Transverse colon (tissue), 4 donors: ENCODE results near the gene BAHCC1. TPM values are rescaled to one million over a fixed set of nuclear protein-coding genes. Genes with fewer than 3 reads are reported as not detected.
A peak's percentile ranks its signal among the peaks of the same experiment; 100 is the strongest.

Experiments used
- DNase-seq: peaks from one replicate; pipeline ENCODE4 v3.0.0-alpha.2; 2019
- H3K27ac ChIP-seq, 4 donors: fragments of 200-600 bp; sonication (generic); 2 replicates each; pipeline ENCODE4 v1.5.1; 2016 to 2018; ENCODE audit warnings: inconsistent platforms in 4 of 4
- H3K27me3 ChIP-seq: fragments of 200-600 bp; sonication (generic); 2 replicates; pipeline ENCODE4 v1.5.1; 2017; ENCODE audit warnings: inconsistent platforms
- H3K36me3 ChIP-seq, 4 donors: fragments of 200-600 bp; sonication (generic); 2 replicates each; pipeline ENCODE4 v1.5.1; 2017 to 2019; ENCODE audit warnings: inconsistent platforms in 4 of 4
- H3K4me1 ChIP-seq, 4 donors: fragments of 200-600 bp; sonication (generic); 2 replicates each; pipeline ENCODE4 v1.5.1; 2017 to 2020; ENCODE audit warnings: inconsistent platforms in 4 of 4
- H3K4me3 ChIP-seq, 4 donors: fragments of 200-600 bp; sonication (generic); 1 replicate in 1 of 4; 2 replicates in 3 of 4; pipeline versions ENCODE4 v1.5.1 to v1.6.1; 2017 to 2019; ENCODE audit warnings: inconsistent platforms in 4 of 4
- H3K9me3 ChIP-seq, 2 donors: fragments of 200-600 bp; sonication (generic); 2 replicates each; pipeline ENCODE4 v1.5.1; 2017 to 2019; ENCODE audit warnings: inconsistent platforms in 2 of 2
- EP300 ChIP-seq: sonication (generic); formaldehyde crosslinking; IDR thresholded peaks from one replicate; pipeline ENCODE4 v1.6.1; 2017; ENCODE audit warnings: antibody characterized with exemption, low read depth
- POLR2A ChIP-seq: fragments of 450-650 bp; IDR thresholded peaks from one replicate; pipeline ENCODE4 v1.6.1; 2016; ENCODE audit warnings: antibody characterized with exemption, mild to moderate bottlenecking, moderate library complexity
- POLR2AphosphoS5 ChIP-seq, 3 donors: sonication (generic); formaldehyde crosslinking; IDR thresholded peaks; one replicate each; pipeline ENCODE4 v1.6.1; 2016; ENCODE audit warnings: antibody characterized with exemption in 3 of 3
- WGBS, 2 donors: methylation state at CpG; one replicate each; pipeline ENCODE4 v1.1.5; 2018; ENCODE audit warnings: low coverage in 1 of 2; 5-methylcytosine and 5-hydroxymethylcytosine counted together
- in situ Hi-C, 4 donors: fragments of 200-750 bp; cut with MboI; loops; one replicate each; pipeline versions ENCODE4 v1.15.0 to v1.15.1; 2017; ENCODE audit warnings: low sequenced_read_pairs in 3 of 4, low pct_ligation_motif_present in 1 of 4, low pct_unique_long_range_greater_than_20kb in 1 of 4
- intact Hi-C: fragments of 100-400 bp; cut with DNase I; formaldehyde crosslinking; loops from one replicate; pipeline ENCODE4 v1.15.1; 2023; ENCODE audit warnings: low total_unique reads
- total RNA-seq, 4 donors: library from RNA; depleted of rRNA; stranded (reverse); fragments of >200 nt; gene quantifications; one replicate each; pipeline ENCODE4 v1.1.0, GENCODE V29; 2016
- TF ChIP-seq, protein P1 (sequence below), 5 experiments: fragments of 200-600 bp in 3 of 5; fragments of 450-650 bp in 2 of 5; sonication (generic) in 3 of 5; IDR thresholded peaks; 1 replicate in 2 of 5; 2 replicates in 3 of 5; pipeline ENCODE4 v1.5.1; 2016 to 2017; ENCODE audit warnings: antibody characterized with exemption in 5 of 5, inconsistent platforms in 3 of 5, mild to moderate bottlenecking in 2 of 5, moderate library complexity in 1 of 5

BAHCC1 gene
- total RNA-seq, 4 donors from 2014 or later: 8.7 to 133 (median 12.4) TPM

- intact Hi-C loops (no loop called here), in situ Hi-C loops (loop anchor here in 1 of 4 donors (25.0 kb wide), 2 partner anchors 100 kb away; partner anchors contain the start of gene SLC38A10)
- Histone ChIP-seq H3K36me3 (no peaks in the 10 kb centered on the region), H3K9me3 (no peaks in the 10 kb centered on the region), H3K4me1 (peaks cover 26 to 51% (median 45%) of the 10 kb centered on the region in 4 donors), H3K4me3 (peak overlapping the region; percentile 51 to 79 (median 66)), H3K27ac (peak overlapping the region; percentile 90 to 98 (median 93)), H3K27me3 (no peaks in the 10 kb centered on the region)
- WGBS, 2 donors: 5% methylated on average over 88 of the region's 96 CpGs; no CpG with 5 or more reads in 1 of the 2 donors
- peak in 2 of 3 donors; percentile 63 to 70 for TF ChIP-seq POLR2AphosphoS5 (IDR thresholded peaks at IDR 0.05)
- TF ChIP-seq, protein P1, sequence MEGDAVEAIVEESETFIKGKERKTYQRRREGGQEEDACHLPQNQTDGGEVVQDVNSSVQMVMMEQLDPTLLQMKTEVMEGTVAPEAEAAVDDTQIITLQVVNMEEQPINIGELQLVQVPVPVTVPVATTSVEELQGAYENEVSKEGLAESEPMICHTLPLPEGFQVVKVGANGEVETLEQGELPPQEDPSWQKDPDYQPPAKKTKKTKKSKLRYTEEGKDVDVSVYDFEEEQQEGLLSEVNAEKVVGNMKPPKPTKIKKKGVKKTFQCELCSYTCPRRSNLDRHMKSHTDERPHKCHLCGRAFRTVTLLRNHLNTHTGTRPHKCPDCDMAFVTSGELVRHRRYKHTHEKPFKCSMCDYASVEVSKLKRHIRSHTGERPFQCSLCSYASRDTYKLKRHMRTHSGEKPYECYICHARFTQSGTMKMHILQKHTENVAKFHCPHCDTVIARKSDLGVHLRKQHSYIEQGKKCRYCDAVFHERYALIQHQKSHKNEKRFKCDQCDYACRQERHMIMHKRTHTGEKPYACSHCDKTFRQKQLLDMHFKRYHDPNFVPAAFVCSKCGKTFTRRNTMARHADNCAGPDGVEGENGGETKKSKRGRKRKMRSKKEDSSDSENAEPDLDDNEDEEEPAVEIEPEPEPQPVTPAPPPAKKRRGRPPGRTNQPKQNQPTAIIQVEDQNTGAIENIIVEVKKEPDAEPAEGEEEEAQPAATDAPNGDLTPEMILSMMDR (IDR thresholded peaks at IDR 0.05): no peak
- peak; percentile 62 for TF ChIP-seq POLR2A
- DNase-seq: peak; percentile 76
Observed at GRCh38 chr17:81387100-81388090, 7.9 kb upstream of the BAHCC1 start.

GRCh38 chr17:81388091-81388611 is 7.1 kb upstream of the BAHCC1 start:
- Histone ChIP-seq H3K9me3 (no peaks in the 10 kb centered on the region), H3K4me1 (peaks cover 29 to 56% (median 51%) of the 10 kb centered on the region in 4 donors), H3K4me3 (peak overlapping the region in 3 of 4 donors; percentile 51 to 79 (median 68)), H3K36me3 (no peaks in the 10 kb centered on the region), H3K27ac (peak overlapping the region; percentile 90 to 98 (median 93)), H3K27me3 (peaks cover 3% of the 10 kb centered on the region)
- in situ Hi-C loops: loop anchor here in 1 of 4 donors (25.0 kb wide), 2 partner anchors 99 to 101 kb away; partner anchors contain the start of gene SLC38A10
- no peak for TF ChIP-seq EP300
- TF ChIP-seq POLR2A: no peak
- no peak for TF ChIP-seq POLR2AphosphoS5 (IDR thresholded peaks at IDR 0.05)
- TF ChIP-seq, protein P1 (IDR thresholded peaks at IDR 0.05): no peak
- intact Hi-C loops: no loop called here
- 56 to 67% methylated on average over 5 to 14 of the region's 14 CpGs for WGBS, 2 donors
- DNase-seq: no peak

- intact Hi-C loops: no loop called here
Observed at GRCh38 chr17:81388612-81389367, 6.5 kb upstream of the BAHCC1 start.

More at GRCh38 chr17:81388612-81389367, 6.5 kb upstream of the BAHCC1 start:
- Histone ChIP-seq H3K4me3 (no peak overlapping the region), H3K27ac (peak overlapping the region; percentile 90 to 98 (median 93)), H3K27me3 (peaks cover 4% of the 10 kb centered on the region), H3K4me1 (peaks cover 29 to 56% (median 51%) of the 10 kb centered on the region in 4 donors), H3K9me3 (no peaks in the 10 kb centered on the region), H3K36me3 (no peaks in the 10 kb centered on the region)
- TF ChIP-seq, protein P1 (IDR thresholded peaks at IDR 0.05): no peak
- no peak for TF ChIP-seq POLR2AphosphoS5 (IDR thresholded peaks at IDR 0.05)
- no peak for TF ChIP-seq POLR2A
- TF ChIP-seq EP300: no peak
- in situ Hi-C loops: loop anchor here in 1 of 4 donors (25.0 kb wide), 2 partner anchors 99 to 101 kb away; partner anchors contain the start of gene SLC38A10
- no peak for DNase-seq
- whole genome bisulfite sequencing, 2 donors: 0 to 49% methylated on average over 1 to 19 of the region's 19 CpGs
